K562 (cell line): ENCODE data around the gene IL23A. TPM values are rescaled to one million over a fixed set of nuclear protein-coding genes. Genes with fewer than 3 reads are reported as not detected.

Source experiments
- ATAC-seq: fragments of 200-7000 bp; cut with Tn5 transposase; 3 replicates; pipeline ENCODE4 v1.9.1; 2020; ENCODE audit warnings: moderate library complexity
- BruUV-seq: library from RNA; stranded (reverse); fragments of 400-500 nt; replicated peaks from 2 replicates; lab custom pipeline; 2021; lab: Mats Ljungman, UMichigan
- CTCF ChIA-PET: fragments of 300-600 bp; formaldehyde crosslinking; extraction: SDS; loops from one replicate; lab custom pipeline; 2021; ENCODE audit warnings: low intra/inter-chr PET ratio; lab: Yijun Ruan, JAX
- POLR2A ChIA-PET: fragments of 300-600, 350-650 bp; sonication (Branson Sonifier 250); formaldehyde crosslinking; extraction: SDS; loops from one replicate; lab custom pipeline; 2021; ENCODE audit warnings: antibody characterized with exemption, inconsistent platforms; lab: Yijun Ruan, JAX
- DNase-seq, 4 experiments: peaks; one replicate each; pipeline versions ENCODE4 v3.0.0 to v3.0.0-alpha.2; 2011 to 2018; ENCODE audit warnings: low spot score in 3 of 4, mixed read lengths in 3 of 4; ENCODE audit errors: extremely low read depth in 1 of 4
- FAIRE-seq: peaks from 2 replicates; lab custom pipeline; 2011; peaks lifted over from hg19 to GRCh38; lab: Jason Lieb, UNC
- H2AFZ ChIP-seq: 2 replicates; pipeline ENCODE4 v1.6.0; 2011; ENCODE audit warnings: low read depth, low read length, control low read depth, inconsistent platforms
- H3K27ac ChIP-seq: fragments of 200-600 bp; 3 replicates; pipeline ENCODE4 v1.8.0; 2011; ENCODE audit warnings: low read depth, mild to moderate bottlenecking, control low read depth, inconsistent platforms, low read length, moderate library complexity, mixed read lengths; ENCODE audit errors: extremely low read depth
- H3K27me3 ChIP-seq, 2 experiments: fragments of 300-600 bp in 1 of 2; 2 replicates in 1 of 2; 3 replicates in 1 of 2; pipeline versions ENCODE4 v1.6.0 to v1.8.0; 2011; ENCODE audit warnings: inconsistent platforms in 2 of 2, low read length in 2 of 2, mild to moderate bottlenecking in 1 of 2, mixed read lengths in 1 of 2, moderate library complexity in 1 of 2; ENCODE audit not compliant: control insufficient read depth in 2 of 2, insufficient read depth in 2 of 2
- H3K36me3 ChIP-seq: fragments of 300-600 bp; 3 replicates; pipeline ENCODE4 v1.8.0; 2011; ENCODE audit warnings: mild to moderate bottlenecking, low read length, inconsistent platforms; ENCODE audit not compliant: control insufficient read depth, insufficient read depth
- H3K4me1 ChIP-seq, 2 experiments: fragments of 200-600 bp in 1 of 2; replicated peaks in 1 of 2; 2 replicates in 1 of 2; 3 replicates in 1 of 2; pipeline versions ENCODE4 v1.5.1 to v1.8.0; 2011; ENCODE audit warnings: inconsistent platforms in 2 of 2, low read length in 2 of 2, mild to moderate bottlenecking in 1 of 2, mixed read lengths in 1 of 2, moderate library complexity in 1 of 2; ENCODE audit not compliant: control insufficient read depth in 2 of 2, insufficient read depth in 2 of 2
- H3K4me2 ChIP-seq: 2 replicates; pipeline ENCODE4 v1.6.1; 2011; ENCODE audit warnings: low read length, control low read depth, inconsistent platforms, mixed read lengths; ENCODE audit not compliant: insufficient read depth
- H3K4me3 ChIP-seq: fragments of 200-600 bp; sonication (generic), shearing (Covaris generic); 2 replicates; pipeline ENCODE4 v1.5.1; 2016; ENCODE audit warnings: control low read depth, inconsistent platforms
- H3K79me2 ChIP-seq: fragments of 200-600 bp; 3 replicates; pipeline ENCODE4 v1.8.0; 2011; ENCODE audit warnings: low read length, inconsistent platforms; ENCODE audit not compliant: control insufficient read depth, insufficient read depth
- H3K9ac ChIP-seq, 2 experiments: 2 replicates each; pipeline versions ENCODE4 v1.6.0 to v1.6.1; 2011; ENCODE audit warnings: low read depth in 2 of 2, low read length in 2 of 2, control low read depth in 1 of 2, inconsistent platforms in 1 of 2, mild to moderate bottlenecking in 1 of 2, mixed read lengths in 1 of 2; ENCODE audit not compliant: insufficient read depth in 1 of 2
- H3K9me1 ChIP-seq: one replicate; pipeline ENCODE4 v1.6.0; 2011; ENCODE audit warnings: inconsistent platforms, mild to moderate bottlenecking, low read length, moderate library complexity; ENCODE audit not compliant: control insufficient read depth, insufficient read depth
- H3K9me3 ChIP-seq: replicated peaks from 2 replicates; pipeline ENCODE4 v1.5.1; 2011; ENCODE audit warnings: low read depth, low read length, inconsistent platforms; ENCODE audit not compliant: control insufficient read depth, insufficient read depth
- H4K20me1 ChIP-seq: replicated peaks from 2 replicates; pipeline ENCODE4 v1.6.1; 2011; ENCODE audit warnings: low read length, inconsistent platforms, mixed read lengths; ENCODE audit not compliant: control insufficient read depth, insufficient read depth
- CTCF ChIP-seq, 3 experiments: IDR thresholded peaks in 2 of 3; conservative IDR thresholded peaks in 1 of 3; 2 replicates each; pipeline ENCODE4 v1.5.1; 2011 to 2012; ENCODE audit warnings: low read length in 3 of 3, mild to moderate bottlenecking in 3 of 3, control low read depth in 2 of 3, improper control_type of control experiment in 1 of 3, inconsistent platforms in 1 of 3, low read depth in 1 of 3, mixed read lengths in 1 of 3, moderate library complexity in 1 of 3; ENCODE audit not compliant: insufficient read depth in 2 of 3
- EGR1 ChIP-seq: fragments of 450-650 bp; conservative IDR thresholded peaks from 2 replicates; pipeline ENCODE4 v1.6.1; 2017; ENCODE audit warnings: mild to moderate bottlenecking
- ELF4 ChIP-seq: fragments of 450-650 bp; formaldehyde crosslinking; IDR thresholded peaks from 2 replicates; pipeline ENCODE4 v1.4.0; 2022; ENCODE audit warnings: missing genetic modification characterization
- GTF2B ChIP-seq: IDR thresholded peaks from 2 replicates; pipeline ENCODE4 v1.6.1; 2011; ENCODE audit not compliant: insufficient read length; ENCODE audit errors: extremely low read depth
- LARP7 ChIP-seq: fragments of 450-650 bp; IDR thresholded peaks from 2 replicates; pipeline ENCODE4 v1.6.1; 2016
- LCOR ChIP-seq: sonication (generic); formaldehyde crosslinking; IDR thresholded peaks from 2 replicates; pipeline ENCODE4 v1.8.0; 2022; ENCODE audit warnings: mild to moderate bottlenecking, missing genetic modification reagents
- NUFIP1 ChIP-seq: fragments of 450-650 bp; IDR thresholded peaks from 2 replicates; pipeline ENCODE4 v1.6.1; 2018; ENCODE audit not compliant: partially characterized antibody
- POLR2A ChIP-seq: fragments of 450-650 bp; conservative IDR thresholded peaks from 2 replicates; pipeline ENCODE4 v1.6.1; 2016
- POLR2B ChIP-seq: fragments of 450-650 bp; IDR thresholded peaks from 2 replicates; pipeline ENCODE4 v1.6.1; 2018; ENCODE audit warnings: low read depth; ENCODE audit not compliant: partially characterized antibody
- SAFB ChIP-seq: fragments of 200-400 bp; formaldehyde crosslinking; IDR thresholded peaks from 2 replicates; pipeline ENCODE4 v1.6.1; 2017; ENCODE audit warnings: low read depth, low read length, borderline replicate concordance
- ZBTB33 ChIP-seq: sonication (generic); formaldehyde crosslinking; IDR thresholded peaks from 2 replicates; pipeline ENCODE4 v1.8.1; 2023; ENCODE audit warnings: mild to moderate bottlenecking, missing genetic modification reagents
- ZNF324 ChIP-seq: fragments of 250-450 bp; sonication (Bioruptor Pico); IDR thresholded peaks from 2 replicates; pipeline ENCODE4 v1.4.0; 2020; ENCODE audit warnings: mild to moderate bottlenecking
- ZNF444 ChIP-seq: fragments of 250-450 bp; sonication (Bioruptor Pico); IDR thresholded peaks from 2 replicates; pipeline ENCODE4 v1.4.0; 2020; ENCODE audit warnings: mild to moderate bottlenecking, moderate library complexity
- ZNF586 ChIP-seq: fragments of 450-650 bp; formaldehyde crosslinking; conservative IDR thresholded peaks from 2 replicates; pipeline ENCODE4 v1.4.0; 2020; ENCODE audit warnings: mild to moderate bottlenecking, moderate library complexity
- WGBS: fragments of 100-300 bp; shearing (Covaris generic); methylation state at CpG from one replicate; pipeline ENCODE4 v1.1.6; 2016; ENCODE audit warnings: low coverage, mixed read lengths; ENCODE audit not compliant: insufficient coverage; ENCODE audit errors: missing lambda C conversion rate; 5-methylcytosine and 5-hydroxymethylcytosine counted together
- in situ Hi-C: fragments of 300-500 bp; cut with MboI; formaldehyde crosslinking; loops from 4 replicates; pipeline ENCODE4 v1.15.0; 2018; ENCODE audit warnings: inconsistent platforms, mixed read lengths
- intact Hi-C: fragments of 100-400 bp; cut with micrococcal nuclease; formaldehyde crosslinking; loops from 2 replicates; pipeline ENCODE4 v1.14.2; 2022
- polyA plus RNA-seq, 8 experiments: library from polyadenylated mRNA; depleted of rRNA in 4 of 8; stranded (reverse) in 5 of 8; unstranded in 3 of 8; fragments of >200 nt; fragmentation: Nextera tagmentation in 2 of 8; fragmentation: Illumina TruSeq in 1 of 8; extraction: Ambion mirVana in 2 of 8; extraction: Trizol in 1 of 8; gene quantifications; 2 replicates each; pipeline versions ENCODE4 v1.2.1 to v1.2.3, GENCODE V29; 2011 to 2014; ENCODE audit warnings: inconsistent platforms in 1 of 8, missing spikeins in 1 of 8
- total RNA-seq, 7 experiments: library from RNA; depleted of rRNA in 6 of 7; stranded (reverse); fragments of >200 nt in 6 of 7; fragmentation: Illumina TruSeq in 2 of 7; extraction: Trizol in 2 of 7; gene quantifications; 2 replicates each; pipeline versions ENCODE4 v1.2.1 to v1.2.3, GENCODE V29; 2011 to 2021; ENCODE audit warnings: low replicate concordance in 1 of 7
- TF ChIP-seq, protein P1 (sequence below): fragments of 450-650 bp; IDR thresholded peaks from 2 replicates; pipeline ENCODE4 v1.6.1; 2016; ENCODE audit warnings: mild to moderate bottlenecking
- TF ChIP-seq, protein P2 (sequence below): fragments of 250-450 bp; sonication (Bioruptor Pico); IDR thresholded peaks from 2 replicates; pipeline ENCODE4 v1.8.0; 2022; ENCODE audit warnings: moderate library complexity, mild to moderate bottlenecking, inconsistent platforms

The IL23A gene
- total and polyA plus RNA-seq, 9 of the 15 experiments (the other 6 are each of a cell fraction or from before 2014, with no cell fraction given) = 4.4 to 37.2 (median 9.6) TPM

DNA sequence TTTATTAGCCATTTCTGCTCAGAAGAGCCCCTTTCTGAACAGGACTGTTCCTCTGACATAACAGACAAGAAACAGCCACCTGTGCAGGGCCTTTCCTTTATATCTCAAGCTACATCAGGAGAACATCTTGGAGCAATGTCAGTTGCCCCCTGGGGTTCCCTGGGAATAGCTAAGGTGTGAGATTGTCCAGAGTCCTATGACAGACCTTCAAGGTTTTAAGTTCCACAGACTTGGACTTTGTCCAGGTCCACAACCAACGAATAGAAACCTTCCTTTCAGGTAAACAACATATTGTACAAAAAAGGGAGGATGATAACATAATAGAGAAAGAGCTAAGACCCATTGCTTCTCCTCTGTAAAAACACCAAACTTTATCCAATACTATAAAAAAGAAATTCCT, 2.9 kb downstream of the IL23A start:
- peaks cover 7% of the 10 kb centered on the region; the same call in 2 of the 3 replicates for H3K79me2 ChIP-seq
- no peak overlapping the region for H3K4me2 ChIP-seq
- no peak overlapping the region for H3K4me3 ChIP-seq
- H3K36me3 ChIP-seq = peaks cover 42% of the 10 kb centered on the region; the same call in 2 of the 3 replicates
- peak overlapping the region; percentile 40; the same call in 1 of the 3 replicates for H3K27ac ChIP-seq
- peaks cover 8 to 25% of the 10 kb centered on the region in 2 experiments; a peak in 4 of 5 replicates for H3K4me1 ChIP-seq
- H3K9me1 ChIP-seq = peaks cover 7% of the 10 kb centered on the region
- intact Hi-C loops = no loop called here
- in situ Hi-C loops = no loop called here
- FAIRE-seq (no peak), DNase-seq (no peak), ATAC-seq (no peak)
- no peak overlapping the region for H2AFZ ChIP-seq
- POLR2A ChIA-PET = interaction anchor here (0.6 to 19.0 kb wide), 4 partner anchors 9 to 336 kb away, joined by 3 to 274 read pairs (median 3); partner anchors contain the start of genes APOF and STAT2
- no peaks in the 10 kb centered on the region for H3K27me3 ChIP-seq
- H3K9me3 ChIP-seq = no peaks in the 10 kb centered on the region
- CTCF ChIA-PET = no interaction called here
- BruUV-seq = no TSS peak
- H4K20me1 ChIP-seq = no peaks in the 10 kb centered on the region
- H3K9ac ChIP-seq = no peak overlapping the region
- WGBS = 18% methylated on average over 1 of the region's 1 CpG
- TF ChIP-seq, protein P1, sequence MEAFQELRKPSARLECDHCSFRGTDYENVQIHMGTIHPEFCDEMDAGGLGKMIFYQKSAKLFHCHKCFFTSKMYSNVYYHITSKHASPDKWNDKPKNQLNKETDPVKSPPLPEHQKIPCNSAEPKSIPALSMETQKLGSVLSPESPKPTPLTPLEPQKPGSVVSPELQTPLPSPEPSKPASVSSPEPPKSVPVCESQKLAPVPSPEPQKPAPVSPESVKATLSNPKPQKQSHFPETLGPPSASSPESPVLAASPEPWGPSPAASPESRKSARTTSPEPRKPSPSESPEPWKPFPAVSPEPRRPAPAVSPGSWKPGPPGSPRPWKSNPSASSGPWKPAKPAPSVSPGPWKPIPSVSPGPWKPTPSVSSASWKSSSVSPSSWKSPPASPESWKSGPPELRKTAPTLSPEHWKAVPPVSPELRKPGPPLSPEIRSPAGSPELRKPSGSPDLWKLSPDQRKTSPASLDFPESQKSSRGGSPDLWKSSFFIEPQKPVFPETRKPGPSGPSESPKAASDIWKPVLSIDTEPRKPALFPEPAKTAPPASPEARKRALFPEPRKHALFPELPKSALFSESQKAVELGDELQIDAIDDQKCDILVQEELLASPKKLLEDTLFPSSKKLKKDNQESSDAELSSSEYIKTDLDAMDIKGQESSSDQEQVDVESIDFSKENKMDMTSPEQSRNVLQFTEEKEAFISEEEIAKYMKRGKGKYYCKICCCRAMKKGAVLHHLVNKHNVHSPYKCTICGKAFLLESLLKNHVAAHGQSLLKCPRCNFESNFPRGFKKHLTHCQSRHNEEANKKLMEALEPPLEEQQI = no peak
- TF ChIP-seq SAFB (no peak), CTCF (IDR thresholded peaks at IDR 0.05 in 2 of 3, conservative IDR thresholded peaks at IDR 0.05 in 1 of 3; ENCODE audit: insufficient read depth in 2 of 3, low read depth in 1 of 3, low read length in 3 of 3) (no peak), POLR2B (no peak), POLR2A (no peak), EGR1 (no peak), ZNF444 (CRISPR knock-in tag) (no peak), ELF4 (no peak), LCOR (CRISPR knock-in tag) (no peak), LARP7 (no peak), NUFIP1 (no peak), GTF2B (no peak), ZNF586 (CRISPR knock-in tag) (no peak), ZNF324 (CRISPR knock-in tag) (no peak), ZBTB33 (CRISPR knock-in tag) (no peak)
- TF ChIP-seq, protein P2, sequence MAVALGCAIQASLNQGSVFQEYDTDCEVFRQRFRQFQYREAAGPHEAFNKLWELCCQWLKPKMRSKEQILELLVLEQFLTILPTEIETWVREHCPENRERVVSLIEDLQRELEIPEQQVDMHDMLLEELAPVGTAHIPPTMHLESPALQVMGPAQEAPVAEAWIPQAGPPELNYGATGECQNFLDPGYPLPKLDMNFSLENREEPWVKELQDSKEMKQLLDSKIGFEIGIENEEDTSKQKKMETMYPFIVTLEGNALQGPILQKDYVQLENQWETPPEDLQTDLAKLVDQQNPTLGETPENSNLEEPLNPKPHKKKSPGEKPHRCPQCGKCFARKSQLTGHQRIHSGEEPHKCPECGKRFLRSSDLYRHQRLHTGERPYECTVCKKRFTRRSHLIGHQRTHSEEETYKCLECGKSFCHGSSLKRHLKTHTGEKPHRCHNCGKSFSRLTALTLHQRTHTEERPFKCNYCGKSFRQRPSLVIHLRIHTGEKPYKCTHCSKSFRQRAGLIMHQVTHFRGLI (CRISPR knock-in tag) = no peak
